Neural cell (in vitro differentiated cells): ENCODE results near the gene RANBP3. TPM values are rescaled to one million over a fixed set of nuclear protein-coding genes. Genes with fewer than 3 reads are reported as not detected.

Experiments
- H2AFZ ChIP-seq: fragments of 200-600, 300-800 bp; sonication (generic), shearing (Covaris generic); 2 replicates; pipeline ENCODE4 v1.6.0; 2014; ENCODE audit warnings: low read depth, mild to moderate bottlenecking, antibody characterized with exemption, low read length, moderate library complexity
- H3F3A ChIP-seq: fragments of 200-600 bp; shearing (Covaris generic); 2 replicates; pipeline ENCODE4 v1.6.1; 2016; ENCODE audit warnings: mild to moderate bottlenecking, moderate library complexity, mixed read lengths, antibody characterized with exemption, low read length; ENCODE audit not compliant: insufficient read depth, poor library complexity, severe bottlenecking
- H3K27ac ChIP-seq: fragments of 200-600, 300-800 bp; sonication (generic), shearing (Covaris generic); 2 replicates; pipeline ENCODE4 v1.5.1; 2014; ENCODE audit warnings: mild to moderate bottlenecking, low read length, moderate library complexity
- H3K27me3 ChIP-seq: fragments of 300-800, 200-600 bp; sonication (generic), shearing (Covaris generic); 2 replicates; pipeline ENCODE4 v1.6.0; 2014; ENCODE audit warnings: mild to moderate bottlenecking, low read depth, low read length, moderate library complexity; ENCODE audit not compliant: insufficient read depth
- H3K36me3 ChIP-seq: fragments of 300-800, 200-600 bp; sonication (generic), shearing (Covaris generic); 2 replicates; pipeline ENCODE4 v1.5.1; 2014; ENCODE audit warnings: mild to moderate bottlenecking, antibody characterized with exemption, low read length, moderate library complexity; ENCODE audit not compliant: insufficient read depth
- H3K4me2 ChIP-seq: fragments of 300-800, 200-600 bp; sonication (generic), shearing (Covaris generic); 2 replicates; pipeline ENCODE4 v1.6.0; 2014; ENCODE audit warnings: mild to moderate bottlenecking, low read length
- H3K4me3 ChIP-seq: fragments of 300-800, 200-600 bp; sonication (generic), shearing (Covaris generic); 2 replicates; pipeline ENCODE4 v1.5.1; 2014; ENCODE audit warnings: mild to moderate bottlenecking, low read length, moderate library complexity
- H3K79me2 ChIP-seq: fragments of 200-600 bp; shearing (Covaris generic); replicated peaks from 2 replicates; pipeline ENCODE4 v1.6.0; 2014; ENCODE audit warnings: mild to moderate bottlenecking, low read length, moderate library complexity; ENCODE audit not compliant: insufficient read depth
- H3K9ac ChIP-seq: fragments of 300-800, 200-600 bp; sonication (generic), shearing (Covaris generic); 2 replicates; pipeline ENCODE4 v1.6.1; 2016; ENCODE audit warnings: mild to moderate bottlenecking, low read length, mixed read lengths
- H3K9me2 ChIP-seq: fragments of 200-600 bp; shearing (Covaris generic); 2 replicates; pipeline ENCODE4 v1.6.1; 2016; ENCODE audit warnings: mild to moderate bottlenecking, low read length, mixed read lengths; ENCODE audit not compliant: insufficient read depth
- H3K9me3 ChIP-seq: fragments of 200-600, 300-800 bp; sonication (generic), shearing (Covaris generic); 2 replicates; pipeline ENCODE4 v1.6.1; 2016; ENCODE audit warnings: mild to moderate bottlenecking, mixed run types, low read length, moderate library complexity, mixed read lengths
- H4K20me1 ChIP-seq: fragments of 200-600 bp; shearing (Covaris generic); 2 replicates; pipeline ENCODE4 v1.6.1; 2016; ENCODE audit warnings: mild to moderate bottlenecking, mixed run types; ENCODE audit not compliant: insufficient read depth
- CTCF ChIP-seq: fragments of 450-650 bp; IDR thresholded peaks from 2 replicates; pipeline ENCODE4 v1.5.1; 2014; ENCODE audit warnings: antibody characterized with exemption, mild to moderate bottlenecking, moderate library complexity; ENCODE audit not compliant: poor library complexity, severe bottlenecking
- EP300 ChIP-seq: fragments of 450-650 bp; conservative IDR thresholded peaks from 2 replicates; pipeline ENCODE4 v1.6.1; 2014; ENCODE audit warnings: antibody characterized with exemption, mild to moderate bottlenecking, moderate library complexity; ENCODE audit not compliant: poor library complexity, severe bottlenecking
- EZH2 ChIP-seq: fragments of 200-600, 300-800 bp; shearing (Covaris generic), sonication (generic); IDR thresholded peaks from 2 replicates; pipeline ENCODE4 v1.6.1; 2014; ENCODE audit warnings: antibody characterized with exemption, low read length, borderline replicate concordance, mild to moderate bottlenecking; ENCODE audit not compliant: insufficient read depth, poor library complexity, severe bottlenecking
- MXI1 ChIP-seq: fragments of 450-650 bp; conservative IDR thresholded peaks from 2 replicates; pipeline ENCODE4 v1.6.1; 2014; ENCODE audit warnings: antibody characterized with exemption, mild to moderate bottlenecking; ENCODE audit not compliant: poor library complexity, severe bottlenecking
- POLR2AphosphoS5 ChIP-seq: IDR thresholded peaks from 2 replicates; pipeline ENCODE4 v1.6.1; 2012
- RAD21 ChIP-seq: fragments of 450-650 bp; conservative IDR thresholded peaks from 2 replicates; pipeline ENCODE4 v1.6.1; 2014; ENCODE audit warnings: antibody characterized with exemption, mild to moderate bottlenecking, moderate library complexity
- SMC3 ChIP-seq: fragments of 450-650 bp; conservative IDR thresholded peaks from 2 replicates; pipeline ENCODE4 v1.6.1; 2014; ENCODE audit warnings: antibody characterized with exemption, mild to moderate bottlenecking, moderate library complexity; ENCODE audit not compliant: poor library complexity
- TAF1 ChIP-seq: IDR thresholded peaks from 2 replicates; pipeline ENCODE4 v1.6.1; 2012; ENCODE audit warnings: low read depth
- polyA plus RNA-seq: library from polyadenylated mRNA; depleted of rRNA; stranded (reverse); fragments of >200 nt; gene quantifications from 2 replicates; pipeline ENCODE4 v1.2.3, GENCODE V29; 2014
- TF ChIP-seq, protein P1 (sequence below): IDR thresholded peaks from 2 replicates; pipeline ENCODE4 v1.6.1; 2012; ENCODE audit warnings: borderline replicate concordance

The RANBP3 gene
- polyA plus RNA-seq, 1 donor from 2014 or later: 67.6 TPM

- Histone ChIP-seq H3K9ac (no peak overlapping the region), H3K79me2 (no peaks in the 10 kb centered on the region), H3K9me3 (no peaks in the 10 kb centered on the region), H3K27me3 (no peaks in the 10 kb centered on the region), H3K36me3 (no peaks in the 10 kb centered on the region), H3K4me2 (no peak overlapping the region), H3K4me3 (no peak overlapping the region), H3F3A (no peaks in the 10 kb centered on the region), H3K9me2 (no peaks in the 10 kb centered on the region), H3K27ac (no peak overlapping the region), H4K20me1 (no peaks in the 10 kb centered on the region), H2AFZ (no peak overlapping the region)
- TF ChIP-seq POLR2AphosphoS5 (no peak), CTCF (no peak), EZH2 (no peak), TAF1 (no peak), SMC3 (no peak), EP300 (no peak), MXI1 (no peak)
- TF ChIP-seq, protein P1, sequence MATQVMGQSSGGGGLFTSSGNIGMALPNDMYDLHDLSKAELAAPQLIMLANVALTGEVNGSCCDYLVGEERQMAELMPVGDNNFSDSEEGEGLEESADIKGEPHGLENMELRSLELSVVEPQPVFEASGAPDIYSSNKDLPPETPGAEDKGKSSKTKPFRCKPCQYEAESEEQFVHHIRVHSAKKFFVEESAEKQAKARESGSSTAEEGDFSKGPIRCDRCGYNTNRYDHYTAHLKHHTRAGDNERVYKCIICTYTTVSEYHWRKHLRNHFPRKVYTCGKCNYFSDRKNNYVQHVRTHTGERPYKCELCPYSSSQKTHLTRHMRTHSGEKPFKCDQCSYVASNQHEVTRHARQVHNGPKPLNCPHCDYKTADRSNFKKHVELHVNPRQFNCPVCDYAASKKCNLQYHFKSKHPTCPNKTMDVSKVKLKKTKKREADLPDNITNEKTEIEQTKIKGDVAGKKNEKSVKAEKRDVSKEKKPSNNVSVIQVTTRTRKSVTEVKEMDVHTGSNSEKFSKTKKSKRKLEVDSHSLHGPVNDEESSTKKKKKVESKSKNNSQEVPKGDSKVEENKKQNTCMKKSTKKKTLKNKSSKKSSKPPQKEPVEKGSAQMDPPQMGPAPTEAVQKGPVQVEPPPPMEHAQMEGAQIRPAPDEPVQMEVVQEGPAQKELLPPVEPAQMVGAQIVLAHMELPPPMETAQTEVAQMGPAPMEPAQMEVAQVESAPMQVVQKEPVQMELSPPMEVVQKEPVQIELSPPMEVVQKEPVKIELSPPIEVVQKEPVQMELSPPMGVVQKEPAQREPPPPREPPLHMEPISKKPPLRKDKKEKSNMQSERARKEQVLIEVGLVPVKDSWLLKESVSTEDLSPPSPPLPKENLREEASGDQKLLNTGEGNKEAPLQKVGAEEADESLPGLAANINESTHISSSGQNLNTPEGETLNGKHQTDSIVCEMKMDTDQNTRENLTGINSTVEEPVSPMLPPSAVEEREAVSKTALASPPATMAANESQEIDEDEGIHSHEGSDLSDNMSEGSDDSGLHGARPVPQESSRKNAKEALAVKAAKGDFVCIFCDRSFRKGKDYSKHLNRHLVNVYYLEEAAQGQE: no peak
Measured at GRCh38 chr19:5911366-5911765, 66.6 kb downstream of the RANBP3 start.

DNA sequence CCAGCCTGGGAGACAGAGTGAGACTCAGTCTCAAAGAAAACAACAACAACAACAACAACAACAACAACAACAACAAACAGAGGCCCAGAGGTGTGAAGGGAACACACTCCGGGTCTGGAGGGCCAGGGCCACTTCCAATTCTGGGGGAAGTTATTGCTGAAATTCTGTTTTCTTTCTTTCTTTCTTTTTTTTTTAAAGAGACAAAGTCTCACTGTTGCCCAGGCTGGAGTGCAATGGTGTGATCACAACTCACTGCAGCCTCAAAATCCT, 67.4 kb downstream of the RANBP3 start:
- no peak overlapping the region for H3K4me3 ChIP-seq
- H3K9me2 ChIP-seq: no peaks in the 10 kb centered on the region
- H3K4me2 ChIP-seq: no peak overlapping the region
- H3K79me2 ChIP-seq: no peaks in the 10 kb centered on the region
- no peak overlapping the region for H3K9ac ChIP-seq
- no peaks in the 10 kb centered on the region for H3K9me3 ChIP-seq
- TF ChIP-seq EZH2: no peak
- TF ChIP-seq EP300: no peak
- TF ChIP-seq TAF1: no peak
- TF ChIP-seq, protein P1: no peak
- no peak for TF ChIP-seq CTCF
- no peak for TF ChIP-seq MXI1
- TF ChIP-seq RAD21: no peak
- TF ChIP-seq POLR2AphosphoS5: no peak
- no peak for TF ChIP-seq SMC3
- no peaks in the 10 kb centered on the region for H3F3A ChIP-seq
- H4K20me1 ChIP-seq: no peaks in the 10 kb centered on the region
- H2AFZ ChIP-seq: no peak overlapping the region
- no peaks in the 10 kb centered on the region for H3K36me3 ChIP-seq
- H3K27me3 ChIP-seq: no peaks in the 10 kb centered on the region
- H3K27ac ChIP-seq: no peak overlapping the region
